Upper lobe of left lung (tissue), 6 donors: ENCODE measurements around the gene TNFRSF21. TPM values are rescaled to one million over a fixed set of nuclear protein-coding genes. Genes with fewer than 3 reads are reported as not detected.

ENCODE experiments used
- ATAC-seq, 2 donors: fragments of 200-7000 bp; cut with Tn5 transposase; one replicate each; pipeline ENCODE4 v1.9.1; 2022; ENCODE audit warnings: mild to moderate bottlenecking in 2 of 2, moderate library complexity in 2 of 2; ENCODE audit not compliant: low FRiP score in 2 of 2
- DNase-seq, 2 donors: peaks; one replicate each; pipeline ENCODE4 v3.0.0-alpha.2; 2019 to 2020
- H3K27ac ChIP-seq, 4 donors: fragments of 200-600 bp; sonication (generic); one replicate each; pipeline ENCODE4 v1.5.1; 2016 to 2019
- H3K27me3 ChIP-seq, 4 donors: fragments of 200-600 bp; sonication (generic); one replicate each; pipeline ENCODE4 v1.5.1; 2017 to 2019
- H3K36me3 ChIP-seq, 4 donors: fragments of 200-600 bp; sonication (generic); one replicate each; pipeline ENCODE4 v1.5.1; 2016 to 2019
- H3K4me1 ChIP-seq, 4 donors: fragments of 200-600 bp; sonication (generic); one replicate each; pipeline ENCODE4 v1.5.1; 2018 to 2019
- H3K4me3 ChIP-seq, 4 donors: fragments of 200-600 bp; sonication (generic); one replicate each; pipeline ENCODE4 v1.5.1; 2017 to 2019; ENCODE audit warnings: mild to moderate bottlenecking in 2 of 4, moderate library complexity in 1 of 4
- H3K9me3 ChIP-seq, 4 donors: fragments of 200-600 bp; sonication (generic); one replicate each; pipeline ENCODE4 v1.5.1; 2018 to 2019
- CTCF ChIP-seq, 6 experiments: fragments of 450-650 bp in 4 of 6; fragments of 200-600 bp in 2 of 6; sonication (generic) in 2 of 6; IDR thresholded peaks; one replicate each; pipeline ENCODE4 v1.5.1; 2016 to 2019; ENCODE audit warnings: antibody characterized with exemption in 6 of 6
- EP300 ChIP-seq, 4 donors: sonication (generic); formaldehyde crosslinking; IDR thresholded peaks; one replicate each; pipeline ENCODE4 v1.5.1; 2017; ENCODE audit warnings: antibody characterized with exemption in 4 of 4, control low read depth in 2 of 4
- POLR2A ChIP-seq, 4 donors: fragments of 450-650 bp; IDR thresholded peaks; one replicate each; pipeline ENCODE4 v1.5.1; 2016 to 2017; ENCODE audit warnings: antibody characterized with exemption in 4 of 4, mild to moderate bottlenecking in 2 of 4
- POLR2AphosphoS5 ChIP-seq, 2 donors: sonication (generic); formaldehyde crosslinking; IDR thresholded peaks; one replicate each; pipeline ENCODE4 v1.5.1; 2017; ENCODE audit warnings: antibody characterized with exemption in 2 of 2
- whole genome bisulfite sequencing, 2 donors: methylation state at CpG; one replicate each; pipeline ENCODE4 v1.1.5; 2017 to 2018; 5-methylcytosine and 5-hydroxymethylcytosine counted together
- total RNA-seq, 6 donors: library from RNA; depleted of rRNA in 4 of 6; stranded (reverse); fragments of >200 nt in 4 of 6; gene quantifications; one replicate each; pipeline versions ENCODE4 v1.1.0 to v1.2.1, GENCODE V29; 2016 to 2021
- donor health status: DM: no; HTN: no; CAD: no; lungs with moderate emphysema.
- donor health status: DM: no; HTN: yes; CAD: no; lungs with severe emphysema.

The TNFRSF21 gene
- total RNA-seq, 6 donors from 2014 or later, result 11.7 to 56.1 (median 20.6) TPM

GRCh38 chr6:47203266-47203937 lies 106.3 kb downstream of the TNFRSF21 start:
- ATAC-seq (peak in 1 of 2 donors; percentile 51), DNase-seq (no peak)
- WGBS, 2 donors, result 69 to 72% methylated on average over 3 to 4 of the region's 4 CpGs
- no peaks in the 10 kb centered on the region for H3K4me1 ChIP-seq
- H3K4me3 ChIP-seq, result no peak overlapping the region
- no peaks in the 10 kb centered on the region for H3K36me3 ChIP-seq
- H3K27me3 ChIP-seq, result no peaks in the 10 kb centered on the region
- H3K27ac ChIP-seq, result no peak overlapping the region
- H3K9me3 ChIP-seq, result no peaks in the 10 kb centered on the region
- TF ChIP-seq CTCF (IDR thresholded peaks at IDR 0.05), result no peak
- TF ChIP-seq EP300 (IDR thresholded peaks at IDR 0.05), result peak in 1 of 4 donors; percentile 28
- TF ChIP-seq POLR2AphosphoS5 (IDR thresholded peaks at IDR 0.05), result peak in 1 of 2 donors; percentile 33
- no peak for TF ChIP-seq POLR2A (IDR thresholded peaks at IDR 0.05)

DNA sequence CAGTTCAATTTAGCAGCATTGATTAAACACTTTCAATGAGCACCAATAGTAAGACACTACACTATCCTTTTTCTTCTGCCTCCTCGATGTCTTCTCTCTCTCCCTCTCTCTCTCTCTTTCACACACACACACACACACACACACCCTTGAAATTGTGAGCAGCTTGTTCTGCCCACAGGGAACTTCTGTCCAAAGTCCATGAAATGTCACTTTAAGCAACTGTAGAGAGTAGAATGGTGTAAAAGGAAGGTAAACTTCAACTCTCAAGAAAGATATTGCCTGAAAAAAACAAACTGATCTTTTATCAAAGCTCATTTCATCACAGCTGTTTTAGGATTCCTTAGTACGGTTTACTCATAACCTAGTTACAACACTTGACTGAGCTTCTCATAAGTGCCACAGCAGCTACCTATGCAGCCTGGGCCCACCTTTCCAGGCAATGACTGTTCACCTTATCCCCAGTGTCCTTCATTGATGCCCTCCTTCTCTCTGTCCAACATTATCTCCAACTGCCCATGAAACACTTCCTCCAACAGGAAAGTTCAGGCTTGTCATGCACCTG lies 107.0 kb downstream of the TNFRSF21 start:
- TF ChIP-seq CTCF (IDR thresholded peaks at IDR 0.05), result no peak
- TF ChIP-seq POLR2AphosphoS5 (IDR thresholded peaks at IDR 0.05), result no peak
- TF ChIP-seq EP300 (IDR thresholded peaks at IDR 0.05), result no peak
- no peak for TF ChIP-seq POLR2A (IDR thresholded peaks at IDR 0.05)
- H3K27ac ChIP-seq, result no peak overlapping the region
- no peaks in the 10 kb centered on the region for H3K9me3 ChIP-seq
- no peak for DNase-seq
- no peaks in the 10 kb centered on the region for H3K36me3 ChIP-seq
- H3K4me3 ChIP-seq, result no peak overlapping the region
- no peaks in the 10 kb centered on the region for H3K27me3 ChIP-seq
- WGBS, 2 donors, result 85 to 86% methylated on average over 2 of the region's 2 CpGs
- H3K4me1 ChIP-seq, result no peaks in the 10 kb centered on the region
- ATAC-seq, result no peak

- DNase-seq, result no peak
- TF ChIP-seq EP300 (IDR thresholded peaks at IDR 0.05) (no peak), POLR2A (IDR thresholded peaks at IDR 0.05) (no peak), POLR2AphosphoS5 (IDR thresholded peaks at IDR 0.05) (no peak), CTCF (IDR thresholded peaks at IDR 0.05) (no peak)
- Histone ChIP-seq H3K27me3 (no peaks in the 10 kb centered on the region), H3K9me3 (no peaks in the 10 kb centered on the region), H3K4me3 (no peak overlapping the region), H3K36me3 (no peaks in the 10 kb centered on the region), H3K4me1 (no peaks in the 10 kb centered on the region), H3K27ac (no peak overlapping the region)
- WGBS, 2 donors, result 85 to 89% methylated on average over 3 of the region's 3 CpGs
- no peak for ATAC-seq
Measured at GRCh38 chr6:47200536-47201334, 109.0 kb downstream of the TNFRSF21 start.

- Histone ChIP-seq H3K9me3 (no peaks in the 10 kb centered on the region), H3K36me3 (no peaks in the 10 kb centered on the region), H3K4me1 (no peaks in the 10 kb centered on the region), H3K27me3 (no peaks in the 10 kb centered on the region), H3K27ac (no peak overlapping the region), H3K4me3 (no peak overlapping the region)
- ATAC-seq, result no peak
- 65 to 66% methylated on average over 6 of the region's 6 CpGs for WGBS, 2 donors
- TF ChIP-seq CTCF (IDR thresholded peaks at IDR 0.05), result no peak
- TF ChIP-seq POLR2A (IDR thresholded peaks at IDR 0.05), result no peak
- TF ChIP-seq POLR2AphosphoS5 (IDR thresholded peaks at IDR 0.05), result no peak
- no peak for TF ChIP-seq EP300 (IDR thresholded peaks at IDR 0.05)
- DNase-seq, result no peak
Measured at GRCh38 chr6:47197682-47198640, 111.7 kb downstream of the TNFRSF21 start.
